ENCODE measurements around the gene DMGDH. TPM values are rescaled to one million over a fixed set of nuclear protein-coding genes. Genes with fewer than 3 reads are reported as not detected.

DMGDH gene
- total RNA-seq, 1 experiment from 2014 or later = not detected

- Mint-ChIP-seq H3K27ac (no peak overlapping the region), H3K4me1 (peaks cover 5% of the 10 kb centered on the region in 2 experiments; a peak in 3 of 4 replicates), H3K36me3 (ENCODE audit: insufficient read depth in 1 of 3, low read depth in 3 of 3) (peaks cover 0 to 3% (median 0%) of the 10 kb centered on the region in 3 experiments; a peak in 1 of 7 replicates), H3K27me3 (ENCODE audit: low read depth) (no peaks in the 10 kb centered on the region), H3K4me3 (no peak overlapping the region), H3K9me3 (peaks cover 2 to 4% of the 10 kb centered on the region in 2 experiments; a peak in 3 of 5 replicates)
- DNase-seq = no peak
- Histone ChIP-seq H4K5ac (ENCODE audit: insufficient read length, low read depth, low read length) (no peak overlapping the region), H3K4me2 (ENCODE audit: insufficient read depth, insufficient read length, low read length) (no peak overlapping the region), H3K79me1 (ENCODE audit: insufficient read depth, low read depth, low read length, poor library complexity, severe bottlenecking) (no peaks in the 10 kb centered on the region), H2AK5ac (ENCODE audit: insufficient read length, low read length) (no peak overlapping the region), H3K14ac (ENCODE audit: insufficient read depth, low read length) (no peak overlapping the region), H3K4me1 (ENCODE audit: insufficient read depth, low read length) (no peaks in the 10 kb centered on the region), H3K27ac (ENCODE audit: insufficient read length, low read depth, low read length) (no peak overlapping the region), H3K23me2 (ENCODE audit: insufficient read length, low read depth, low read length, poor library complexity, severe bottlenecking) (no peaks in the 10 kb centered on the region), H2BK120ac (ENCODE audit: low read depth, low read length, poor library complexity, severe bottlenecking) (no peak overlapping the region), H3K56ac (ENCODE audit: insufficient read length, low read depth, low read length) (no peak overlapping the region), H2BK20ac (ENCODE audit: low read depth, low read length, poor library complexity, severe bottlenecking) (no peak overlapping the region), H3T11ph (ENCODE audit: low read length) (no peak overlapping the region), H3K23ac (ENCODE audit: insufficient read length, low read depth, low read length) (no peak overlapping the region), H3K9ac (ENCODE audit: extremely low read depth, insufficient read length, low read length) (no peak overlapping the region), H3K79me2 (ENCODE audit: insufficient read depth, low read length) (no peaks in the 10 kb centered on the region), H3K4ac (ENCODE audit: low read depth, low read length) (no peak overlapping the region), H2BK12ac (ENCODE audit: insufficient read length, low read depth, low read length) (no peak overlapping the region), H2AFZ (ENCODE audit: low read length) (no peak overlapping the region), H3K9me3 (ENCODE audit: control insufficient read depth, low read depth, low read length) (no peaks in the 10 kb centered on the region), H2BK5ac (ENCODE audit: insufficient read length, low read length) (no peak overlapping the region), H4K91ac (ENCODE audit: insufficient read length, low read depth, low read length) (no peak overlapping the region), H3K18ac (ENCODE audit: insufficient read length, low read depth, low read length) (no peak overlapping the region), H4K20me1 (ENCODE audit: control insufficient read depth, insufficient read depth, insufficient read length) (no peaks in the 10 kb centered on the region), H3K27me3 (ENCODE audit: insufficient read depth, low read length) (no peaks in the 10 kb centered on the region), H4K8ac (replicated peaks; ENCODE audit: insufficient read length, low read depth, low read length) (no peak overlapping the region), H2BK15ac (ENCODE audit: low read depth, low read length) (no peak overlapping the region)
- TF ChIP-seq, protein P1, sequence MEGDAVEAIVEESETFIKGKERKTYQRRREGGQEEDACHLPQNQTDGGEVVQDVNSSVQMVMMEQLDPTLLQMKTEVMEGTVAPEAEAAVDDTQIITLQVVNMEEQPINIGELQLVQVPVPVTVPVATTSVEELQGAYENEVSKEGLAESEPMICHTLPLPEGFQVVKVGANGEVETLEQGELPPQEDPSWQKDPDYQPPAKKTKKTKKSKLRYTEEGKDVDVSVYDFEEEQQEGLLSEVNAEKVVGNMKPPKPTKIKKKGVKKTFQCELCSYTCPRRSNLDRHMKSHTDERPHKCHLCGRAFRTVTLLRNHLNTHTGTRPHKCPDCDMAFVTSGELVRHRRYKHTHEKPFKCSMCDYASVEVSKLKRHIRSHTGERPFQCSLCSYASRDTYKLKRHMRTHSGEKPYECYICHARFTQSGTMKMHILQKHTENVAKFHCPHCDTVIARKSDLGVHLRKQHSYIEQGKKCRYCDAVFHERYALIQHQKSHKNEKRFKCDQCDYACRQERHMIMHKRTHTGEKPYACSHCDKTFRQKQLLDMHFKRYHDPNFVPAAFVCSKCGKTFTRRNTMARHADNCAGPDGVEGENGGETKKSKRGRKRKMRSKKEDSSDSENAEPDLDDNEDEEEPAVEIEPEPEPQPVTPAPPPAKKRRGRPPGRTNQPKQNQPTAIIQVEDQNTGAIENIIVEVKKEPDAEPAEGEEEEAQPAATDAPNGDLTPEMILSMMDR (conservative IDR thresholded peaks at IDR 0.05) = no peak
- no CpG with 5 or more reads among the region's 3 CpGs for WGBS (ENCODE audit: extremely low coverage, insufficient read length, low lambda C conversion rate)
Observed at GRCh38 chr5:79091064-79091463, 21.6 kb upstream of the DMGDH start.

Data from H9 (cell line).